GM18907 (cell line): Measurements from ENCODE around the gene AQP5.

Experiments used
- ATAC-seq: cut with Tn5 transposase; IDR thresholded peaks from one replicate; pipeline ENCODE4 v1.9.1; 2021; ENCODE audit warnings: mild to moderate bottlenecking, moderate library complexity; ENCODE audit not compliant: unreplicated experiment

Gene AQP5

DNA sequence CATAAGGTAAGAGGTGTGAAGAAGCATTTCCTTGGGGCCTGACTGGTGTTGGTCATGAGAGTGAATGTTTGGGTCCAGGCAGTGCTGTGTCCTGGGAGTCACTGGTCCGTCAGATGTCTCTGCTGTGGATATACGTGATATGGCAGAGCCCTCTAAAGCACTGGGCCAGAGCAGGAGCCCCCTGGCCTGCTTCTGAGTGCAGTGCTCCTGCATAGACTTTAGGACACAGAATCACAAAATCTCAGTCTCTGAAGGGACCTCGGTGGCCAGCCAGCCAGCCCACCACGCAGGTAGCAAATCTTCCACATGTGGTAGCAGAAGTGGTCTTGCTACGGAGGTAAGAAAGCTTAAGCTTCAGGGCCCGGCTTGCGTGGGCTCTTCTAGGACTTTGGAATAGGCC is 29.6 kb upstream of the AQP5 start:
- no peak for ATAC-seq

DNA sequence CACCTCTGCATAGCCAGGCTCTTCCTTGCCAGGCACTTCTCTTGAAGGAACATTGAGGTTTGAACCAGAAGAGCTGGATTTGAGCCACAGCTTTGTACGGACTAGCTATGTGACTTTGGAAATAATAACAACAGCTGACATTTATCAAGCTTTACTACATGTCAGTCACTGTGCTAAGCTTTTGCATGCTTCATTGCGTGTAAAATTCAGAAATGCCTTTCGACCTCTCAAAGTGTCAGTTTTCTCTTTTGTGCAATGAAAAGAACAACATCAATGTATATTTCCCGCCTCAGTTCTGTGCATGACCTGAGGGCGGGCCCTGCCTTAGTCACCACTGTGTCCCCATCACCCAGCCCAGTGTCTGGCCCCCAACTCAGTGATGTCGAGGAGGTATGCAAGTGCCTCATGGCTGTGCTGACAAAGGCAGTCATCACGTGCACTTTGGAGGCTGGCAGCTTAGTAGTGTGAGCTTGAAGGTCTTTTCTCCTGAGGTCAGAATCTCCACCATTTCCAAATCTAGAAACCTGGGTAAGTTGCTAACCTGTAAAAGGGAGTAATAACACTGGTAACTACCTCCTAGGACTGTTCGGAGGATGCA is 29.0 kb upstream of the AQP5 start:
- ATAC-seq = no peak

DNA sequence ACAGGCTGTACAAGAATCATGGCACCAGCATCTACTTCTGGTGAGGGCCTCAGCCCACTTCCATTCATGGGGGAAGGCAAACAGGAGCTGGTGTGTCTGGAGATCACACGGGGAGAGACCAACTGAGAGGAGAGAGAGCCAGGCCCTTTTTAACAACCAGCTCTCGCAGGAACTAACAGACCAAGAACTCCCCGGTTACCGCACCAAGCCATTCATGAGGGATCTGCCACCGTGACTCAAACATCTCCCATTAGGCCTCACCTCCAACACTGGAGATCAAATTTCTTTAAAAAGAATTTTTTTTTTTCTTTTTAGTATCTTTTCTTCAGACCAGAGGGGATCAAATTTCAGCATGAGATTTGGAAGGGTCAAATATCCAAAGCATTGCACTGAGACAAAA is 27.9 kb upstream of the AQP5 start:
- ATAC-seq = no peak

DNA sequence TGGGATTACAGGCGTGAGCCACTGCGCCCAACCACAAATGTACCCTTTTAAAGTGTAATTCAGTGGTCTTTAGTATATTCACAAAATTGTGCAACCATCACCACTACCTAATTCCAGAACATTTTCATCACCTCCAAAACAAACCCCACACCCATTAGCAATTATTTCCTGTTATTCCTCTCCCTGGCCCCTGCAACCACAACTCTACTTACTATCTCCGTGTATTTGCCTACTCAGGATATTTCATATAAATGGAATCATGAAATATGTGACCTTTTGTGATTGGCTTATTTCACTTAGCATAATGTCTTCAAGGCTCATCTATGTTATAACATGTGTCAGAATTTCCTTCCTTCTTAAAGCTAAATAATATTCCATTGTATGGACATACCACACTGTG is 27.2 kb upstream of the AQP5 start:
- no peak for ATAC-seq

DNA sequence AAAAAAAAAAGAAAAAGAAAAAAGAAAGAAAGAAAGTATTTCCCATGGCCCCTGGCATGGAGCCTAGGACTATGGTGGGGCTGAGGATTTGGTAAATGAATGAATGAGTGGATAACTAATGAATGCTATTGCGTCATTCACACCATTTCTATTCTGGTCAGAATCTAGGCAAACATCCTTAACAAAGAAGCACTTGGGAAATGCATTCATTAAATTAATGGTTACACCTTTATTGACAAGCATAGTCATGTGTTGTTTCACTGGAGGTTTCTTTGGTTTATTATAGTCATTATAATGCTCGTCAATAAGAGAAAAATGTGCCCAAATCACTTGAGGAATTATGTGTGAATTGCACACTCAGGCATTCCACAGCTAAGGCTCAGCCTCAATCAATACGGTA is 24.7 kb upstream of the AQP5 start:
- no peak for ATAC-seq

DNA sequence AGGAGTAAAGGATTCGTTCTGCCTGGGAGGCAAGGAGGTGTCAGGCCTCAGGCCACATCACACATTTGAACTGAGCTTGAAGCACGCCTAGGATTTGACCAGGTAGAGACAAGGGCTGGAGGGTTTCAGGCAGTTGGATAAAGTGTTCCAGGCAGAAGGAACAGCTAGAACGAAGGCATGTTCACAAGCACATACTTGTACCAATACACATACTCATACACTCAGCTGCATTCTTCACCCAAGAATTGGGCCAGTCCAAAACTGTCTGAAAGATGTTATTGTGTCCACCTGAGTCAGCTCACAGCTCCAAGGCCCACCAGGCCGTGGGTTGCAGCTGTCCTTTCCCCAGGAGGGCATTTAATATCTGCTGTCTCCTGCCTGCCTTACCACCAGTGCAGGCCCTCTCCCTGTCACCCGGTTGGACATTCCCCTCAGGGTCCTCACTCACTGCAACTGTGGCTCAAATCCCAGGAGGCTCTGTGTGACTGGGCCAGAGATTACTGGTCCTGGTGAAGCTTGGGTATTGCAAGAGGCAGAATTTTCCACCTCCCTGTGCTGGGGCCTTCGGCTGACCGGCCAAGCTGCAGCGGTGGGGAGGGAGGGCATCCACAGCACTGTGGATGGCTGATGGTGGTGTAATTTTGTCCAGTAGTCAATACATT is 23.9 kb upstream of the AQP5 start:
- ATAC-seq = no peak

DNA sequence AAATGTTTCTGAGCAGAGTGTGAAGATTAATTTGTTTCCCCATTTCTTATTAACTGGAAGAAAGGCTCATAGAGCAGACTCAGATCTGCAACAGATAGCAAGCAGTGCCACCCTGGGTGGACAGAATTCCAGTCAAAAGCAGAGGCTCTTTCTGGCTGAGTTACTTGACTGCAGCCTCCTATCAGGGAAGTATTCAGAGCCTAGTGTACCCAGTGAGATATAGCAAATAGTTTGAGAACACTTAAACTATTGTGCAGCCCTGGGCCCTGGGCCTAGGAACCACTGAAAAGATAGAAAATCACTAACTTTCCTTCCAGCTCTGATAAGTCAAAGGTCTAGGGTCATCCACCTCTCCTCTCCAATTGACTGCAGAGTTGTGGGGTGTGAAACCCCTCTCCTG is 22.4 kb upstream of the AQP5 start:
- ATAC-seq = no peak

DNA sequence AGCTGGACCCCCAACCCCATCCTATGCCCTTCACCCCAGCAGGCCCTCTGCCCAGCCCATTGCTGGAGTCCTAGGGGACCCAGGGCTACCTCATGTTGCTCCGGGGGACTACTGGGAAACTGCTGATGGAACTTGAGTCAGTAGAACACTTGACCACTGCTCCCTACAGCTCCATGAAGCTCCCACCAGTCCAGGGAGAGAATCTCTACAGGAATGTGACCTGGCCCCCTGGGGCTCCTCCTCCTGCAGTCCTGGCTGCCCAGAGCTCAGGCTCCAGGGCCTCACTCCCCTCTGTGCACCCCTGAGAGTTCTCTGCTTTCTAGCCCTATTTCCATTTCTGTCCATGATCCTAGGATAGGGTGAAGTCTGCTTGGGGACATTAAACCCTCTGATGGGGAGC is 22.0 kb upstream of the AQP5 start:
- ATAC-seq = no peak

DNA sequence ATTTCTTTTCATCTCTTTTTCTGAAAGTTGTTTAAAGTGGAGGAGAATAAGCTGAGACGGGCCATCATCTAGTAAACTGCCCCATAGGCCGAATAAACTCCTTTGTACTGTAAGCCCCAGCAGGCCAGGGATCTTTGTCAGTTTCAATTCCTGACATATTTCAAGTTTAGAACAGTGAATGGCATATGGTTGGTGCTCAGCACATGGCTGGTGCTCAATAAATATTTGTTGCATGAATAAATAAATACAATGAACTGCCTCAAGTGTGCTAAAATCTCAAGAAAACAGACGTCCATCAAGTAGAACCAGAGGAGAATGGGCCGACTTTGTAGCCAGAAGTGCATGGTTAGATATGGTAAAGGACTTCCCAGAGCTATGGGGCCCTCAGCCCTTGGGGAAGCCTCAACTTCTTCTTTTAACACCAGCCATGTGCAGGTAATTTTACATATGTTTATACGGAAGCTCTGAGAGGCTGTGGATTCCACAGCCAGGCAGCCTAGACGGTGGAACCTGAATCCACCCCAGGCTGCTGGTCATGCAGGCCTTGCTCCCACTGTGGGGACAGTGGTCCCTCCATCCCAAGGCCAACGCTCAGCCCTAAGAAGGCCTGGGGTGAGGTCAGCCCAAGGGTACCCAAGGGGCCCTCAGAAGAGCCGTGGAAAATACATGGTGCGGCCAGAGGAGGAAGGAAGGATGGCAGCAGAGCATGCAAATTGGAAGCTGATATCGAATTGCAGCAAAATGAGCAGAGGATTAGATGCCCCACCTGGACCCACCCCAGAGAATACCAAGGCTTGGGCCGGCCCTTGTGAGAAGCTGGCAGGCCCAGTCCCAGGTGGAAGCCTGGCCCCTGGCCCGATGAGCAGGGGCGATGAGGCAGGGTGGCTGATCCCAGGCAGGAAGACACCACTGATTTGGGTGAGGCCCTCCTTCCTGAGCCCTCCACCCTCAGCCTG is 19.8 kb upstream of the AQP5 start:
- no peak for ATAC-seq

DNA sequence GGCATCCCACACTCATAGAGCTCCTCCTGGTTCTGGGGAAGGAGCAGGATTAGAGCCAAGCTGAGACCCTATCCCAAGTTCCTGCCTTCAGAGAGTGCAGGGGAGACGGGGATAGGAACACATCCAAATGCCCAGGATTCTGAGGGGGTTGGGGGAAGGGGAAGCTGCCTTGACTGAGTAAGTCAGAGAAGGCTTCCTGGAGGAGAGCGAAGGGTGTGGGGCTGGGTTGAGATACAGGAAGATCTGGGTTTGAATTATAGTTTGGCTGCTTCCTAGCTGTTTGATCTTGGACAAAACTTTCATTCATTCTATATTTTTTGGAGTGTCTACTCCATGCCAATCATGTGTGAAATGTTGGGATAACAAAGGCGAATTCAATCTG is 19.2 kb upstream of the AQP5 start:
- no peak for ATAC-seq

DNA sequence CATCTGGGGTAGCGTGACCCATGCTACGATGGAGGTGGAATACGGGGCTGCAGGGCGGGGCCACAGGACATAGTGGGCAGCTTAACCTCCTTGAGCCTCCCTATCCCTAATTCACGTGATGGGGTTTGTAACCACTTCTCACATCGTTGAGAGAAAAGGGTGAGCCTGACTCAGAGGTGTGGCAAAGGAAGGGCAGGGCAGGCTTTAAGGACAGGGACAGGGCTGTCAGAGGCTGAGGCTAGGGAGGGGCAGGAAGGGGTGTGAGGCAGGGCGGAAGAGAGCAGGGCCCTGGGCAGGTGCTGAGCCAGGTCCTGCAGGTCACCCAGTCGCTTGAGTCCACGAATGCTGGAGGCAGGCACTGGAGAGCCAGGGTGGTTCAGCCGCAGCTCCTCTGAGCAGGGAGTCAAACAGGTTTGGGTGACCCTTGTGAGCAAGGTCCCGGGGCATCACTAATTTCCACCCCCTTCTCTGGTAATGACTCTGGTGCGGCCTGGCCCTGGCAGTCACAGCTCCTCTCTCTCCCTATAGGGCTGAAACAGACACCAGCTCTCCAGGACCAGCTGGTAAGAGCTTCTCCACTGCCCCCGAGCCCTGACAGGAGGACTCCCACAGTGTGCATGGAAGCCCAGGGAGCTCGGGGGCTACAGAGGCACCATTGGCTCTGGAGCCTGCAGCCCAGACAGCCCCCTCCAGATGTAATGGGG is 18.6 kb upstream of the AQP5 start:
- ATAC-seq = no peak

DNA sequence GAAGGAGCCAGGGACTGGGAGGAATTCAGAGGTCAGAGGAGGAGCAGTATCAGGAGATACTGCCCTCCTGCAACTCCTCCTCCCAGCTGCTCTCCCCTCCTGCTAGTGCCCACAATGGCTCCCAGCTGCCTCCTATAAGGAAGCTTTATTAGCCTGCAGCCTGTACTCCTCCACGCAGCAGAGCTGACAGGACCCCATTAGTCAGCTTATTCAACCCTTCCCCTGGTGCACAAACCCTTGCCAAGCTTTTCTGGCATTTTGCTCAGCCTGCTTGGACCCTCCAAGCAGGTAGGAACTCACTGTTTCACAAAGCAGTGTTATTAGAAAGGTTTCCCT is 18.1 kb upstream of the AQP5 start:
- ATAC-seq = no peak

DNA sequence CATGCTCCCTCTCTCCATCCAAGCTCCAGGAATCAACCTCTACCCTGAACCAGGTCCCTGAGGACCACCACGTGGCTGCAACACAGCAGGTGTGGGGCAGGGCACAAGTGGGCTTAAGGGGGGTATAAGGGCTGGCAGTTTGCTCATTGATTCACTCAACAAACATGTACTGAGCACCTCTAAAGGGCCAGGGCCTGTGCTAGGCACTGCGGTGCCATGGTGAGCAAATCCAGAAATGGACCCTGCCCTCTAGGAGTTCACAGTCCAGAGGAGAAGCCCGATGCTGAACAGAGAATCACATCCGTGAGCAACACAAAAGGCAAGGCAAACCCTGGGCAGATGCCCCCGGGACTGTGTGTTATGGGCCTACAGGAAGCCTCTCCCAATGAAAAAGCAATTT is 17.6 kb upstream of the AQP5 start:
- ATAC-seq = no peak

DNA sequence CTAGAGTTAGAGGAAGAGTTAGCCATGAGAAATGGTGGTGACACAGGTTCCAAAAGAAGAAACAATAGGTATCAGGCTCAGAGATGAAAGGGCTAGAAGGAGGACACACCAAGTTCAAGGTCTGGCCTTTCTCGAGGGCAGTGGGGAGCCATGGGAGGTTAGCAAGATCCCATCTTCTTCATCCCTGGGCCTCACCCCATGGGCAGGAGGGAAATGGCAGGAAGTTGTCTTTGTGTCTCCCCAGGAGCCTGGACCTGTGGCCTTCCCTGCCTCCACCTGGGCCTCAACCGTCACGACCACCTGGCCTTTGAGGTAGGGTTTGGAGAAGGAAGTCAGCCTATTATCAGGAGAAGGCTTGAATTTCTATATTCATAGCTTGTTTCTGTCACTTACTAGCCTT is 17.0 kb upstream of the AQP5 start:
- ATAC-seq = no peak

DNA sequence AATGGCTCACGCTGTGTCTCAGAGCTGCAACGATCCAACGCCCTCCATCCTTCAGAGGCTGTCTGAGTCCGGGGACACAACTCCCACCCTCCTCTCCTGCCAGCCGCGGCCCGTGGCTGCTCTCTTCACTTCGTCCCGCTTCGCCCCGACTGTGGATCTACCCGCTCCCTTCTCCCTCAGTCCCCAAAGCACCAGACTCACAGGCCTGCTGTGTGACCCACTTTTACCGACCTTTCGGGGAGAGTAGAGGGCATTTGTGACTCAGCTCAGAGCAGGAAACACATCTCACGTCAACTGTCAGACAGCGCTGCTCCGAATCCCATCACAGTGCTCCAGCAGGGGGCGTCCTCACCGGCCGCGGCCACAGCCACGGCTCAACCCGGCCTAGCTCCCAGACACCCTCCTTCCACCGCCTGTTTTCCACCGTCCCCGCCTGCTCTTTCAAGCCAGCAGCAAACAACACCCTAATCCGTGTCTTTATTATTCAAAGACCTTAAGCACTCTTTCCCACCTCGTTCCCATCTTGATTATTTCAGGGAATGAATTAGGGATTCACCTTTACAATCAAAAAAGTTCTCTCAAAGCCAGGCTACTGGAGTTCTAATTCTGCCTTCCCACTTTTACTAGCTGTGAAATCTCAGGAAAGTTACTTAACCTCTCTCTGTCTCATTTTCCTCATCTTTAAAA is 16.1 kb upstream of the AQP5 start:
- peak; percentile 86 for ATAC-seq

DNA sequence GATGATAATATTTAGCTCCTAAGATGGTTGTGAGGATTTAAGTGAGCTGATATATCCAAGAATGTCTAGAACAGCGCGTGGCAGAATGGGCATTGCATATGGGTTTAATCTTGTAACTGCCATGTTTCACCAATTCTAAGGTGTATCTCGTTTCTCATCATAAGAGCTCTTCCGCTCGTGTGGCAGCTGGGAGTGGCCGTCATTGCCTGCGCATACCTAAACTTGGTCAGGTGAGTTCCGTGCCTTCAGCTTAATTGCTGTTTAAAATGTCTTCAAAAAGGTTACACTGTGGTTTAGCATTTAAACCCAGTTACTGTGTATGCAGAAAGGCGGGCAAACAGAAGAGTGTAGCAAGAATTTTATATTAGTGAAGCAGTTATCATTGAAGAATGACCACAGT is 15.6 kb upstream of the AQP5 start:
- ATAC-seq = no peak

DNA sequence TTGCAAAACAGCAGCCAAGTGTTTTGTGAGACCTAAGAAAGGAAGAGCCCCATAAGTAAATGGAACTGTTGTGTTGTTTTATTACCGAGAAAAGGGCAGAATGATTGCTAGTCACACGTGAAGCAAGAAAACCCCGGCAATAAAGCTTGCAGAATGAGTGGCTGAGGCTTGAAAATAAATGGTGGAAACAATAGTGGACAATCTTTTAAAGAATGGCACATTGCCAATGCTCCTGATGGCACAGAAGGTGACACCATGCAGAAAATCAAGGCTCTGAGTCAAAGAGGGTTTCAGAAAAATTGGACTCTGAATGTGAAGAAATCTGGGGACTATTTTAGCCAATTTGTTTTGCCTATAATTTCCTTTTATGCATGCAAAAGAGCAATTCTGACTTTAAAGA is 15.2 kb upstream of the AQP5 start:
- ATAC-seq = no peak

DNA sequence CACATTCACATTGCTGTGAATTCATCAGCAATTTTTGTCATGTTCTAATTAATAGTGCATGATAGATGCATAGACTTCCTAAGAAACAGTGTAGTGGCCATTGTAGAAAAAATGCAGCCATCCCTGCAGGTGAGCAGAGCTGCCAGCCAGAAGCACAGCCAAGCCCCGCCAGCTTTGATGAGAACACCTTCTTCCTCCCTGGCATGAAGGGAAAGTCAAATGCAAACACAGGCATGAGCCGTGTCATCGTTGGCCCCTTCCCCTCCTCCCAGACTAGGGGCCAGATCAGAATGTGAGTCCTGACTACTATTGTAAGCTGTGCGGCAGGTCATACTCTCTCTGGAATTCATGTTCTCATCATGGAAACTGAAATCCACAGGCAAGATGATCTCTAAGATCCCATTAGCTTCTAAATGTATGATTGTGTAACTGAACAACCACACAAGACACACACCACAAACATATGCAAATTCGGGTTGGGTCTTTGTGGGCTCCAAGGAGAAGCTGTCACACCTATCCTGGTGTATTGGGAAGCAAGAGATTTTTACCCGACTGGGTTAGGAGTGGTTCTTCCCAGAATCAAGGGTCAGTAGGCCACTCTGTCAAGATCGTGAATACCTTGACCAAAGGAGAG is 14.0 kb upstream of the AQP5 start:
- no peak for ATAC-seq

DNA sequence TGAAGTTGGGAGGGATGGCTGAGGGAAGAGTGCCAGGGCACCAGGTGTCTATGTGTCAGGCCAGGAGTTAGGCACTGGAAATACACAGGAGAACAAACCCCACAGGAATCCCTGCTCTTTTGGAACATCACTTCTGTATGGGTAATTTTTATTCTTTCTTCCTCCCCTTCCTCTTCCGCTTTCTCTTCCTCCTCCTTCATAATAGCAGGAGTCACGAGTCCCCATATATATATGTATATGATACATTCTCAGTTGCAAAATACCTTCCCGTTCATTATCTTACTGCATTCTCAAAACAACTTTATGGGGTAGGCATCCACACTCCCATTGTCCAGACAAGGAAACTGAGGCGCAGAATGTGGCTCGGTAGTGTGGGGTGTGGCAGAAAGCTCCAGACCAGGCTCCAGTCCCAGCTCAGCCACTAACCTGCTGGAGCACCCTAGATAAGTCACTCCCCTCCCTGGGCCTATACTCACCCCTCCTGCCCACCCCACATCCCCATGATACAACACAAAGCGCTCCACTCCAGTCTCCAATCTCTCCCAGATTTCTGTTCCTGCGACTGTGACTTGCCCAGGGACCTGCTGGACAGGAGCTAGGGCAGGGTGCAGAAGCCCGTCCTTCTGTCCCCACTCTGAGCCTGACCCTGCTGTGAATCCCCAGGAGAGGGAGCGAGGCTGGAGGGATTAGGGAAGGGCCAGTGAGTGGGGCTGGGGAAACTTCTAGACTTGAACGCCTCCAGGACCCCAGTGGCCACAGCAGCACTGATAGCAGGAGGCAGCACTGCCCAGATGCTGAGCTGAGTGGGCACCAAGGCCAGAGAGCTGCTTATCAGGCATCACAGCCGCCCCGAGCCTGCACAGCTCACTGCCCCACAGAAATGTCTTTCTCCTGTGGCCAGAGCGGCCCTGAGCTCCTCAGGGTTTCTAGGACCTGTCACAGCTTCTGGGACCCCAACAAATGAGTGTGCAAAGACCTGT is 12.5 kb upstream of the AQP5 start:
- ATAC-seq = no peak
